GM12878 (cell line): Measurements from ENCODE around the gene DPP9. TPM values are rescaled to one million over a fixed set of nuclear protein-coding genes. Genes with fewer than 3 reads are reported as not detected.

Experiments used
- ATAC-seq: fragments of 200-7000 bp; cut with Tn5 transposase; 3 replicates; pipeline ENCODE4 v1.9.1; 2020; ENCODE audit warnings: mild to moderate bottlenecking, moderate library complexity
- BruUV-seq: library from RNA; stranded (reverse); fragments of 400-500 nt; replicated peaks from 2 replicates; lab custom pipeline; 2021; lab: Mats Ljungman, UMichigan
- CTCF ChIA-PET: fragments of 300-600 bp; sonication (Branson Sonifier 250); formaldehyde crosslinking; extraction: SDS; loops from one replicate; lab custom pipeline; 2021; ENCODE audit warnings: inconsistent platforms; lab: Yijun Ruan, JAX
- POLR2A ChIA-PET: fragments of 350-600 bp; formaldehyde crosslinking; extraction: SDS; loops from one replicate; lab custom pipeline; 2021; ENCODE audit warnings: inconsistent platforms; lab: Charles Lee
- RAD21 ChIA-PET: fragments of 300-600 bp; sonication (Branson Sonifier 250); formaldehyde crosslinking; loops from one replicate; lab custom pipeline; 2023; ENCODE audit warnings: antibody characterized with exemption; ENCODE audit not compliant: unreplicated experiment; lab: Charles Lee
- SMC1A ChIA-PET: fragments of 300-600 bp; sonication (Branson Sonifier 250); formaldehyde crosslinking; loops from one replicate; lab custom pipeline; 2023; ENCODE audit not compliant: unreplicated experiment, uncharacterized antibody; lab: Charles Lee
- DNase-seq: peaks from one replicate; pipeline ENCODE4 v3.0.0-alpha.2; 2011; ENCODE audit warnings: low read depth, low spot score
- FAIRE-seq: peaks from 3 replicates; lab custom pipeline; 2011; peaks lifted over from hg19 to GRCh38; lab: Jason Lieb, UNC
- H2AFZ ChIP-seq: 2 replicates; pipeline ENCODE4 v1.6.0; 2011; ENCODE audit warnings: low read depth, low read length, control low read depth; ENCODE audit not compliant: control insufficient read depth
- H3K27ac ChIP-seq: 2 replicates; pipeline ENCODE4 v1.5.1; 2011; ENCODE audit warnings: control low read depth; ENCODE audit not compliant: control insufficient read depth, insufficient read depth
- H3K27me3 ChIP-seq, 2 experiments: replicated peaks in 1 of 2; 2 replicates each; pipeline versions ENCODE4 v1.6.0 to v1.6.1; 2011; ENCODE audit warnings: low read length in 1 of 2; ENCODE audit not compliant: control insufficient read depth in 2 of 2, insufficient read depth in 2 of 2
- H3K36me3 ChIP-seq, 2 experiments: 2 replicates each; pipeline ENCODE4 v1.5.1; 2011; ENCODE audit warnings: low read length in 1 of 2; ENCODE audit not compliant: control insufficient read depth in 2 of 2, insufficient read depth in 2 of 2
- H3K4me1 ChIP-seq: 2 replicates; pipeline ENCODE4 v1.6.1; 2011; ENCODE audit warnings: mild to moderate bottlenecking, low read length, moderate library complexity, mixed read lengths; ENCODE audit not compliant: control insufficient read depth, insufficient read depth
- H3K4me2 ChIP-seq: 2 replicates; pipeline ENCODE4 v1.6.0; 2011; ENCODE audit warnings: control low read depth; ENCODE audit not compliant: control insufficient read depth, insufficient read depth
- H3K4me3 ChIP-seq: fragments of 200-600 bp; sonication (generic); 2 replicates; pipeline ENCODE4 v1.5.1; 2016
- H3K79me2 ChIP-seq: 2 replicates; pipeline ENCODE4 v1.6.0; 2011; ENCODE audit warnings: low read length; ENCODE audit not compliant: control insufficient read depth, insufficient read depth
- H3K9ac ChIP-seq: 2 replicates; pipeline ENCODE4 v1.8.0; 2011; ENCODE audit warnings: low read length, control low read depth, mixed read lengths; ENCODE audit not compliant: control insufficient read depth, insufficient read depth
- H3K9me3 ChIP-seq: replicated peaks from 3 replicates; pipeline ENCODE4 v1.5.1; 2011; ENCODE audit warnings: mild to moderate bottlenecking, low read length; ENCODE audit not compliant: control insufficient read depth, insufficient read depth
- H4K20me1 ChIP-seq: 2 replicates; pipeline ENCODE4 v1.6.0; 2011; ENCODE audit not compliant: control insufficient read depth, insufficient read depth
- CHD4 ChIP-seq: fragments of 200-600 bp; sonication (generic); IDR thresholded peaks from 2 replicates; pipeline ENCODE4 v1.6.1; 2016; ENCODE audit warnings: mild to moderate bottlenecking
- MYC ChIP-seq: IDR thresholded peaks from 2 replicates; pipeline ENCODE4 v1.6.1; 2011; ENCODE audit warnings: mild to moderate bottlenecking, low read length, moderate library complexity, inconsistent platforms; ENCODE audit not compliant: insufficient read depth, insufficient replicate concordance, insufficient read length, severe bottlenecking
- NR2C2 ChIP-seq: IDR thresholded peaks from 2 replicates; pipeline ENCODE4 v1.6.1; 2011; ENCODE audit warnings: borderline replicate concordance, low read depth; ENCODE audit not compliant: control insufficient read depth, insufficient read length
- NR2F1 ChIP-seq: fragments of 450-650 bp; conservative IDR thresholded peaks from 2 replicates; pipeline ENCODE4 v1.6.1; 2017; ENCODE audit warnings: mild to moderate bottlenecking
- RBBP5 ChIP-seq: fragments of 200-600 bp; sonication (generic); conservative IDR thresholded peaks from 2 replicates; pipeline ENCODE4 v1.6.1; 2016
- RCOR1 ChIP-seq: conservative IDR thresholded peaks from 2 replicates; pipeline ENCODE4 v1.6.1; 2012; ENCODE audit warnings: low read depth, low read length, improper control_type of control experiment
- SMARCA5 ChIP-seq: fragments of 450-650 bp; IDR thresholded peaks from 2 replicates; pipeline ENCODE4 v1.6.1; 2017; ENCODE audit warnings: mild to moderate bottlenecking
- TCF7 ChIP-seq: IDR thresholded peaks from 2 replicates; pipeline ENCODE4 v1.6.1; 2014; ENCODE audit warnings: antibody characterized with exemption, borderline replicate concordance
- WGBS: methylation state at CpG from one replicate; pipeline ENCODE4 v1.1.6; 2016; ENCODE audit warnings: low lambda C conversion rate; ENCODE audit not compliant: insufficient replicate concordance, insufficient coverage; ENCODE audit errors: missing lambda C conversion rate; 5-methylcytosine and 5-hydroxymethylcytosine counted together
- in situ Hi-C: fragments of 300-500 bp; cut with MboI; formaldehyde crosslinking; loops from 9 replicates; pipeline ENCODE4 v1.14.3; 2018; ENCODE audit warnings: mixed read lengths
- intact Hi-C: fragments of 100-400 bp; cut with micrococcal nuclease; formaldehyde crosslinking; loops from one replicate; pipeline ENCODE4 v1.14.2; 2022; ENCODE audit not compliant: unreplicated experiment
- polyA plus RNA-seq, 11 experiments: library from polyadenylated mRNA; depleted of rRNA in 4 of 11; unstranded in 6 of 11; stranded (reverse) in 5 of 11; fragments of >200 nt; fragmentation: Nextera tagmentation in 4 of 11; fragmentation: Illumina TruSeq in 1 of 11; extraction: Ambion mirVana in 4 of 11; extraction: Trizol in 1 of 11; gene quantifications; 1 replicate in 1 of 11; 2 replicates in 10 of 11; pipeline versions ENCODE4 v1.2.1 to v1.2.3, GENCODE V29; 2011 to 2016; ENCODE audit warnings: inconsistent platforms in 2 of 11, missing spikeins in 2 of 11, low read depth in 1 of 11
- total RNA-seq, 4 experiments: library from RNA; depleted of rRNA in 3 of 4; stranded (reverse); fragments of >200 nt in 3 of 4; fragmentation: Illumina TruSeq in 1 of 4; extraction: Trizol in 1 of 4; gene quantifications; 2 replicates each; pipeline versions ENCODE4 v1.2.1 to v1.2.3, GENCODE V29; 2013 to 2021
- TF ChIP-seq, protein P1 (sequence below): fragments of 450-650 bp; IDR thresholded peaks from 2 replicates; pipeline ENCODE4 v1.6.1; 2017; ENCODE audit warnings: mild to moderate bottlenecking, moderate library complexity
- TF ChIP-seq, protein P2 (sequence below): IDR thresholded peaks from 2 replicates; pipeline ENCODE4 v1.6.1; 2012; ENCODE audit warnings: low read depth, low read length, improper control_type of control experiment
- TF ChIP-seq, protein P3 (sequence below): IDR thresholded peaks from 2 replicates; pipeline ENCODE4 v1.6.1; 2011; ENCODE audit warnings: mild to moderate bottlenecking, low read depth, low read length, moderate library complexity; ENCODE audit not compliant: insufficient replicate concordance
- TF ChIP-seq, protein P4 (sequence below): fragments of 450-650 bp; IDR thresholded peaks from 2 replicates; pipeline ENCODE4 v1.6.1; 2014; ENCODE audit warnings: mild to moderate bottlenecking
- TF ChIP-seq, protein P5 (sequence below): fragments of 450-650 bp; IDR thresholded peaks from 2 replicates; pipeline ENCODE4 v1.6.1; 2016; ENCODE audit warnings: mild to moderate bottlenecking, moderate library complexity, borderline replicate concordance

Gene DPP9
- total and polyA plus RNA-seq, 10 of the 15 experiments (the other 5 are each of a cell fraction or from before 2014, with no cell fraction given), result 0.64 to 58.6 (median 27.6) TPM

DNA sequence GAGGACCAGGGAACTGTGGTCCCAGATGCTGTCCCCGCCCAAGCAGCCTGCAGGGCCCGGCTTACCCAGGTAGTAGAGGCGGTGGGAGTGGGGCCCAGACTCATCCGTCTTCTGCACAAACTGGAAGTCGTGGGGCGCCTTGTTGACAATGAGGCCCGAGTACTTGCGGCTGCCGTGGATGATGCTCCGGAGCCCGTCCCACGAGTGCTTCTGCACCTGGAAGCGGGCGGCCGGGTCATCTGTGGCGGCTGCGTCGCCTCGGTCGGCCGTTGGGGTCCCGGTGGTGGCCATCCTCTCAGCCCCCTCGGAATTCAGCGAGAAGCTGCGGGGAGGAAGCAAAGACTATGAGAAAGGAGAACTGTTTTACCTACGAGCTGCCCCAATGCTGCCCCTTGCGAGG is 9.6 kb downstream of the DPP9 start:
- ATAC-seq (no peak), FAIRE-seq (no peak), DNase-seq (no peak)
- in situ Hi-C loops, result no loop called here
- Histone ChIP-seq H3K4me1 (peaks cover 17% of the 10 kb centered on the region), H3K27me3 (no peaks in the 10 kb centered on the region), H4K20me1 (no peaks in the 10 kb centered on the region), H3K4me3 (no peak overlapping the region), H3K27ac (no peak overlapping the region), H3K9me3 (no peaks in the 10 kb centered on the region), H3K79me2 (peaks cover 1% of the 10 kb centered on the region; the same call in 1 of the 2 replicates), H3K9ac (no peak overlapping the region), H3K36me3 (peaks cover 23 to 53% of the 10 kb centered on the region in 2 experiments), H2AFZ (no peak overlapping the region), H3K4me2 (no peak overlapping the region)
- RAD21 ChIA-PET, result no interaction called here
- SMC1A ChIA-PET, result no interaction called here
- POLR2A ChIA-PET, result no interaction called here
- no TSS peak for BruUV-seq
- intact Hi-C loops, result no loop called here
- CTCF ChIA-PET, result no interaction called here
- WGBS, result 97% methylated on average over 19 of the region's 27 CpGs
- TF ChIP-seq NR2C2 (no peak), RBBP5 (no peak), SMARCA5 (no peak), RCOR1 (no peak), TCF7 (no peak), CHD4 (no peak), MYC (no peak), NR2F1 (no peak)
- TF ChIP-seq, protein P1, sequence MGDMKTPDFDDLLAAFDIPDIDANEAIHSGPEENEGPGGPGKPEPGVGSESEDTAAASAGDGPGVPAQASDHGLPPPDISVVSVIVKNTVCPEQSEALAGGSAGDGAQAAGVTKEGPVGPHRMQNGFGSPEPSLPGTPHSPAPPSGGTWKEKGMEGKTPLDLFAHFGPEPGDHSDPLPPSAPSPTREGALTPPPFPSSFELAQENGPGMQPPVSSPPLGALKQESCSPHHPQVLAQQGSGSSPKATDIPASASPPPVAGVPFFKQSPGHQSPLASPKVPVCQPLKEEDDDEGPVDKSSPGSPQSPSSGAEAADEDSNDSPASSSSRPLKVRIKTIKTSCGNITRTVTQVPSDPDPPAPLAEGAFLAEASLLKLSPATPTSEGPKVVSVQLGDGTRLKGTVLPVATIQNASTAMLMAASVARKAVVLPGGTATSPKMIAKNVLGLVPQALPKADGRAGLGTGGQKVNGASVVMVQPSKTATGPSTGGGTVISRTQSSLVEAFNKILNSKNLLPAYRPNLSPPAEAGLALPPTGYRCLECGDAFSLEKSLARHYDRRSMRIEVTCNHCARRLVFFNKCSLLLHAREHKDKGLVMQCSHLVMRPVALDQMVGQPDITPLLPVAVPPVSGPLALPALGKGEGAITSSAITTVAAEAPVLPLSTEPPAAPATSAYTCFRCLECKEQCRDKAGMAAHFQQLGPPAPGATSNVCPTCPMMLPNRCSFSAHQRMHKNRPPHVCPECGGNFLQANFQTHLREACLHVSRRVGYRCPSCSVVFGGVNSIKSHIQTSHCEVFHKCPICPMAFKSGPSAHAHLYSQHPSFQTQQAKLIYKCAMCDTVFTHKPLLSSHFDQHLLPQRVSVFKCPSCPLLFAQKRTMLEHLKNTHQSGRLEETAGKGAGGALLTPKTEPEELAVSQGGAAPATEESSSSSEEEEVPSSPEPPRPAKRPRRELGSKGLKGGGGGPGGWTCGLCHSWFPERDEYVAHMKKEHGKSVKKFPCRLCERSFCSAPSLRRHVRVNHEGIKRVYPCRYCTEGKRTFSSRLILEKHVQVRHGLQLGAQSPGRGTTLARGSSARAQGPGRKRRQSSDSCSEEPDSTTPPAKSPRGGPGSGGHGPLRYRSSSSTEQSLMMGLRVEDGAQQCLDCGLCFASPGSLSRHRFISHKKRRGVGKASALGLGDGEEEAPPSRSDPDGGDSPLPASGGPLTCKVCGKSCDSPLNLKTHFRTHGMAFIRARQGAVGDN, result no peak
- TF ChIP-seq, protein P2, sequence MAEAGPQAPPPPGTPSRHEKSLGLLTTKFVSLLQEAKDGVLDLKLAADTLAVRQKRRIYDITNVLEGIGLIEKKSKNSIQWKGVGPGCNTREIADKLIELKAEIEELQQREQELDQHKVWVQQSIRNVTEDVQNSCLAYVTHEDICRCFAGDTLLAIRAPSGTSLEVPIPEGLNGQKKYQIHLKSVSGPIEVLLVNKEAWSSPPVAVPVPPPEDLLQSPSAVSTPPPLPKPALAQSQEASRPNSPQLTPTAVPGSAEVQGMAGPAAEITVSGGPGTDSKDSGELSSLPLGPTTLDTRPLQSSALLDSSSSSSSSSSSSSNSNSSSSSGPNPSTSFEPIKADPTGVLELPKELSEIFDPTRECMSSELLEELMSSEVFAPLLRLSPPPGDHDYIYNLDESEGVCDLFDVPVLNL, result no peak
- TF ChIP-seq, protein P3, sequence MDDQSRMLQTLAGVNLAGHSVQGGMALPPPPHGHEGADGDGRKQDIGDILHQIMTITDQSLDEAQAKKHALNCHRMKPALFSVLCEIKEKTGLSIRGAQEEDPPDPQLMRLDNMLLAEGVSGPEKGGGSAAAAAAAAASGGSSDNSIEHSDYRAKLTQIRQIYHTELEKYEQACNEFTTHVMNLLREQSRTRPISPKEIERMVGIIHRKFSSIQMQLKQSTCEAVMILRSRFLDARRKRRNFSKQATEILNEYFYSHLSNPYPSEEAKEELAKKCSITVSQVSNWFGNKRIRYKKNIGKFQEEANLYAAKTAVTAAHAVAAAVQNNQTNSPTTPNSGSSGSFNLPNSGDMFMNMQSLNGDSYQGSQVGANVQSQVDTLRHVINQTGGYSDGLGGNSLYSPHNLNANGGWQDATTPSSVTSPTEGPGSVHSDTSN, result no peak
- TF ChIP-seq, protein P4, sequence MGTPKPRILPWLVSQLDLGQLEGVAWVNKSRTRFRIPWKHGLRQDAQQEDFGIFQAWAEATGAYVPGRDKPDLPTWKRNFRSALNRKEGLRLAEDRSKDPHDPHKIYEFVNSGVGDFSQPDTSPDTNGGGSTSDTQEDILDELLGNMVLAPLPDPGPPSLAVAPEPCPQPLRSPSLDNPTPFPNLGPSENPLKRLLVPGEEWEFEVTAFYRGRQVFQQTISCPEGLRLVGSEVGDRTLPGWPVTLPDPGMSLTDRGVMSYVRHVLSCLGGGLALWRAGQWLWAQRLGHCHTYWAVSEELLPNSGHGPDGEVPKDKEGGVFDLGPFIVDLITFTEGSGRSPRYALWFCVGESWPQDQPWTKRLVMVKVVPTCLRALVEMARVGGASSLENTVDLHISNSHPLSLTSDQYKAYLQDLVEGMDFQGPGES, result no peak
- TF ChIP-seq, protein P5, sequence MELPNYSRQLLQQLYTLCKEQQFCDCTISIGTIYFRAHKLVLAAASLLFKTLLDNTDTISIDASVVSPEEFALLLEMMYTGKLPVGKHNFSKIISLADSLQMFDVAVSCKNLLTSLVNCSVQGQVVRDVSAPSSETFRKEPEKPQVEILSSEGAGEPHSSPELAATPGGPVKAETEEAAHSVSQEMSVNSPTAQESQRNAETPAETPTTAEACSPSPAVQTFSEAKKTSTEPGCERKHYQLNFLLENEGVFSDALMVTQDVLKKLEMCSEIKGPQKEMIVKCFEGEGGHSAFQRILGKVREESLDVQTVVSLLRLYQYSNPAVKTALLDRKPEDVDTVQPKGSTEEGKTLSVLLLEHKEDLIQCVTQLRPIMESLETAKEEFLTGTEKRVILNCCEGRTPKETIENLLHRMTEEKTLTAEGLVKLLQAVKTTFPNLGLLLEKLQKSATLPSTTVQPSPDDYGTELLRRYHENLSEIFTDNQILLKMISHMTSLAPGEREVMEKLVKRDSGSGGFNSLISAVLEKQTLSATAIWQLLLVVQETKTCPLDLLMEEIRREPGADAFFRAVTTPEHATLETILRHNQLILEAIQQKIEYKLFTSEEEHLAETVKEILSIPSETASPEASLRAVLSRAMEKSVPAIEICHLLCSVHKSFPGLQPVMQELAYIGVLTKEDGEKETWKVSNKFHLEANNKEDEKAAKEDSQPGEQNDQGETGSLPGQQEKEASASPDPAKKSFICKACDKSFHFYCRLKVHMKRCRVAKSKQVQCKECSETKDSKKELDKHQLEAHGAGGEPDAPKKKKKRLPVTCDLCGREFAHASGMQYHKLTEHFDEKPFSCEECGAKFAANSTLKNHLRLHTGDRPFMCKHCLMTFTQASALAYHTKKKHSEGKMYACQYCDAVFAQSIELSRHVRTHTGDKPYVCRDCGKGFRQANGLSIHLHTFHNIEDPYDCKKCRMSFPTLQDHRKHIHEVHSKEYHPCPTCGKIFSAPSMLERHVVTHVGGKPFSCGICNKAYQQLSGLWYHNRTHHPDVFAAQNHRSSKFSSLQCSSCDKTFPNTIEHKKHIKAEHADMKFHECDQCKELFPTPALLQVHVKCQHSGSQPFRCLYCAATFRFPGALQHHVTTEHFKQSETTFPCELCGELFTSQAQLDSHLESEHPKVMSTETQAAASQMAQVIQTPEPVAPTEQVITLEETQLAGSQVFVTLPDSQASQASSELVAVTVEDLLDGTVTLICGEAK, result no peak
